Measurements from ENCODE around the gene OLIG3. TPM values are rescaled to one million over a fixed set of nuclear protein-coding genes. Genes with fewer than 3 reads are reported as not detected.

The OLIG3 gene
- total and polyA plus RNA-seq, 7 donors = not detected

DNA sequence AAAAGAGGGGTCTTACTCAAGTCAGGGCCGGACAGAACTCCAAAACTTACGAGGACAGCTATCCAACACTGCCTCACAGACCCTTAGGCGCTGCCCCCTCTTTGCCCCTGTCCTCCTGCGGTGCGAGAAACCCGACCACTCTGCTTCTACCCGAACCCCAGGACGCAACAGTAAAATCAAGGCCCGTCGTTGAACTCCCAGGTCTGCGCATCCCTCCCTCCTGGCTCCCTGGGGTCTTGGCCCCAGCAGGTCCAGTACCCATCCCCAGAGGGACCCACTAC lies 6.4 kb downstream of the OLIG3 start:
- H3K27me3 ChIP-seq (ENCODE audit: insufficient read depth in 3 of 3, low read length in 2 of 3) = peaks cover 7 to 98% (median 36%) of the 10 kb centered on the region in 3 donors
- peaks cover 13% of the 10 kb centered on the region for H3K4me1 ChIP-seq
- ATAC-seq = no peak
- intact Hi-C loops (cut with DNase I) = no loop called here
- DNase-seq = no peak
- TF ChIP-seq, protein P1, sequence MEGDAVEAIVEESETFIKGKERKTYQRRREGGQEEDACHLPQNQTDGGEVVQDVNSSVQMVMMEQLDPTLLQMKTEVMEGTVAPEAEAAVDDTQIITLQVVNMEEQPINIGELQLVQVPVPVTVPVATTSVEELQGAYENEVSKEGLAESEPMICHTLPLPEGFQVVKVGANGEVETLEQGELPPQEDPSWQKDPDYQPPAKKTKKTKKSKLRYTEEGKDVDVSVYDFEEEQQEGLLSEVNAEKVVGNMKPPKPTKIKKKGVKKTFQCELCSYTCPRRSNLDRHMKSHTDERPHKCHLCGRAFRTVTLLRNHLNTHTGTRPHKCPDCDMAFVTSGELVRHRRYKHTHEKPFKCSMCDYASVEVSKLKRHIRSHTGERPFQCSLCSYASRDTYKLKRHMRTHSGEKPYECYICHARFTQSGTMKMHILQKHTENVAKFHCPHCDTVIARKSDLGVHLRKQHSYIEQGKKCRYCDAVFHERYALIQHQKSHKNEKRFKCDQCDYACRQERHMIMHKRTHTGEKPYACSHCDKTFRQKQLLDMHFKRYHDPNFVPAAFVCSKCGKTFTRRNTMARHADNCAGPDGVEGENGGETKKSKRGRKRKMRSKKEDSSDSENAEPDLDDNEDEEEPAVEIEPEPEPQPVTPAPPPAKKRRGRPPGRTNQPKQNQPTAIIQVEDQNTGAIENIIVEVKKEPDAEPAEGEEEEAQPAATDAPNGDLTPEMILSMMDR (IDR thresholded peaks at IDR 0.05) = no peak
- H3K27ac ChIP-seq = no peak overlapping the region
- H3K4me3 ChIP-seq = no peak overlapping the region
- no peaks in the 10 kb centered on the region for H3K9me3 ChIP-seq
- WGBS, 3 donors = 6% methylated on average over 11 of the region's 11 CpGs
- no peaks in the 10 kb centered on the region for H3K36me3 ChIP-seq (ENCODE audit: insufficient read depth in 1 of 2, low read depth in 1 of 2)

DNA sequence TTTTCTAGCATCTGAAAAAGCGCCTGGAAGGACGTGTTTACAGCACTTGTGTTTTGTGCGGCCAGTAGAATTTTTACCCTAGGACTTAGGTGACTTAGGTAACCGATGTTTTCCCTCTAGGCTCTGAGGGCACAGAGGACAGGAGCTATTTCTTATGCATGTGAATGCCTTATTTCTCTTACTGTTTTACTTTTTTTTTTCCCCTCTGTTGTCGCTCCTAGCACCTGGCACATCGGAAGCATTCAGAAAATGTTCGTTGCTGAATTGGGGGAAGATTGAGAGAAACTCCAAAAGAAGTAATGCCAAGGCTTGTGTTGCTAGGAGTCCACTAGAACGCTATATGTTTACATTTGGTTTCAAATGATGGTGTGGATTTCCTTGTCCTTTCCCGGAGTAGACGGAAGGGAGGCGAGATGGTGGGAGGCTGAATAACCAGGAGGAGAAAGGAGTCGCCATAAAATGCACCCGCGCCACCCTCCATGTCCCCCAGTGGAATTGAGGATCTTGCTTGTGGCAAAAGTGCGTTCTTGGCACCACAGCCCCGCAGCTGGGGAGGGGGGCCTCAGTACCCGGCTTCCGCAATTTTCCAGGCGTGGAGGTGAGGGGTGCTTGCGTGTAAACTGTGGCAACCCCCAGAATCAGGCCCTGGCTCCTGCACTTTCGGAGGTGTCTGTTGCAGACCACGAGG lies 6.9 kb downstream of the OLIG3 start:
- Histone ChIP-seq H3K36me3 (ENCODE audit: insufficient read depth in 1 of 2, low read depth in 1 of 2) (no peaks in the 10 kb centered on the region), H3K4me1 (peaks cover 10% of the 10 kb centered on the region), H3K9me3 (no peaks in the 10 kb centered on the region), H3K27me3 (ENCODE audit: insufficient read depth in 3 of 3, low read length in 2 of 3) (peaks cover 8 to 98% (median 34%) of the 10 kb centered on the region in 3 donors), H3K27ac (no peak overlapping the region), H3K4me3 (no peak overlapping the region)
- ATAC-seq (no peak), DNase-seq (no peak)
- TF ChIP-seq, protein P1 (IDR thresholded peaks at IDR 0.05) = no peak
- intact Hi-C loops (cut with DNase I) = no loop called here
- WGBS, 3 donors = 5 to 7% (median 6%) methylated on average over 22 of the region's 22 CpGs

DNA sequence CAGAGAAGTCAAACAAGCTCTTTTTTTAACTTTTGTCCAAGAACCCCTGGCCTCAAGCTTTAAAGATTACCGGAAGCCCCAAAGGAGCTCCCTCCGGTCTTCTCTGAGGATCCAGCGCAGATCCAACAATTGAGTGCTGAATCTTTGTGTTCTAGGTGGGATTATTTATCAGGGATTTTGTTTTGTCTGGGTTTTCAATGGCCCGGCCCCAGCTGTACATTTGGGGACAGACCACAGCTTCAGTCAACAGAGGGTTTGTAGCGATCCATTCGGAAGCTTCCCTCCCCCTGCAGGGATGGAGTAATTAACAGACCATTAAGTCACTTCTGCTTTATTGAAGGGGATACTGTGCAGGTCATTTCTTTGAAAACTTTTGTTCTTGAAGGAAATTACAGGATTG lies 7.8 kb downstream of the OLIG3 start:
- no peak overlapping the region for H3K4me3 ChIP-seq
- no peak overlapping the region for H3K27ac ChIP-seq
- no peaks in the 10 kb centered on the region for H3K9me3 ChIP-seq
- intact Hi-C loops (cut with DNase I) = no loop called here
- DNase-seq (no peak), ATAC-seq (no peak)
- WGBS, 3 donors = 6 to 12% (median 9%) methylated on average over 6 of the region's 6 CpGs
- H3K4me1 ChIP-seq = peaks cover 10% of the 10 kb centered on the region
- no peaks in the 10 kb centered on the region for H3K36me3 ChIP-seq (ENCODE audit: insufficient read depth in 1 of 2, low read depth in 1 of 2)
- peaks cover 11 to 94% (median 30%) of the 10 kb centered on the region in 3 donors for H3K27me3 ChIP-seq (ENCODE audit: insufficient read depth in 3 of 3, low read length in 2 of 3)
- TF ChIP-seq, protein P1 (IDR thresholded peaks at IDR 0.05) = no peak

DNA sequence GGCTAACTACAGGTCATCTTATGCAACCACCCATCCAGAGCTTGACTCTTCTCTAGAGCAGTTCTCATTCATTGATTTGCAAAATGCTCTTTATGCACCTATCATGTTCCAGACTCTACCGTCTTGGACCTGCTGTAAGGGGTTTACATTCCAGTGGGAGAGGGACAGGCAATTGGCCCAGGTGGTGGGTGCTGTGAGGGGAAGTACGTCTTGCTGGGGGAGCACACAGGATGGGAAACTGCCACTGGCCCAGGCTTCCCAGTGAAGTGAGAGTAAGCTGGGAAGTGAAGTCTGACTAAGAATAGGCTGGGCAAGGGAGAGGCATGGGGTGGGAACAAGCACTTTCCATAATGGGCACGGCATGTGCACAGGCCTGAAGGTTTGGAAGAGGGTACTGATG lies 13.8 kb downstream of the OLIG3 start:
- DNase-seq (no peak), ATAC-seq (no peak)
- Histone ChIP-seq H3K36me3 (ENCODE audit: insufficient read depth in 1 of 2, low read depth in 1 of 2) (no peaks in the 10 kb centered on the region), H3K4me1 (no peaks in the 10 kb centered on the region), H3K27me3 (ENCODE audit: insufficient read depth in 3 of 3, low read length in 2 of 3) (peaks cover under 1 to 46% (median 7%) of the 10 kb centered on the region in 3 donors), H3K9me3 (no peaks in the 10 kb centered on the region), H3K27ac (no peak overlapping the region), H3K4me3 (no peak overlapping the region)
- 59 to 67% (median 65%) methylated on average over 3 of the region's 3 CpGs for WGBS, 3 donors
- TF ChIP-seq, protein P1 (IDR thresholded peaks at IDR 0.05) = no peak
- intact Hi-C loops (cut with DNase I) = no loop called here

DNA sequence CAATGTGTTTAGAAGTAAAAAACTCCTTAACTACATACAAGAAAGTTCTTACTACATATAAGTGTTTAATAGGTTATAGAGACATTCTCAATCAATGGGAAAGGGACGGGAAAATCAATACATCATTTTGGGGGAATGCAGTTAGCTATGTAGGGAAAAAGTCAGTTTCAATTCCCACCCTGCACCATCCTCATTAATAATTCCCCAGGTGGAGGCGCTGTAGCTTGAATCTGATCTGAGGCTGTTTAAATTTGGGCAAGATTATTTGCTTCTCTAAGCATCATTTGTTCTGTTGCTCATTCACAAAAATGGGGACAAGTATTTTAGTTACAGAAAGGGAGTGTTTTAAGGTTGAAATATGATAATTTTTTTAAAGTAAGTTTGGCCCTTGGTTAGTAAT lies 19.1 kb downstream of the OLIG3 start:
- intact Hi-C loops (cut with DNase I) = no loop called here
- Histone ChIP-seq H3K36me3 (ENCODE audit: insufficient read depth in 1 of 2, low read depth in 1 of 2) (no peaks in the 10 kb centered on the region), H3K9me3 (no peaks in the 10 kb centered on the region), H3K4me3 (no peak overlapping the region), H3K27ac (no peak overlapping the region), H3K4me1 (no peaks in the 10 kb centered on the region), H3K27me3 (ENCODE audit: insufficient read depth in 3 of 3, low read length in 2 of 3) (peaks cover 2 to 5% (median 3%) of the 10 kb centered on the region in 3 donors)
- no peak for ATAC-seq
- 50 to 56% (median 50%) methylated on average over 2 of the region's 2 CpGs for WGBS, 3 donors
- TF ChIP-seq, protein P1 (IDR thresholded peaks at IDR 0.05) = no peak
- DNase-seq = no peak

Measured in psoas muscle (tissue), 8 donors.